Posterior cingulate gyrus (tissue), 11 donors: Measurements from ENCODE around the gene ARHGEF11.

Source experiments
- DNase-seq, 10 donors: peaks; one replicate each; pipeline versions ENCODE4 v3.0.0 to v3.0.0-alpha.2; 2020 to 2021; ENCODE audit warnings: mixed read lengths in 3 of 10
- intact Hi-C: fragments of 100-400 bp; cut with DNase I; formaldehyde crosslinking; loops from one replicate; pipeline ENCODE4 v1.15.1; 2023

Gene ARHGEF11

DNA sequence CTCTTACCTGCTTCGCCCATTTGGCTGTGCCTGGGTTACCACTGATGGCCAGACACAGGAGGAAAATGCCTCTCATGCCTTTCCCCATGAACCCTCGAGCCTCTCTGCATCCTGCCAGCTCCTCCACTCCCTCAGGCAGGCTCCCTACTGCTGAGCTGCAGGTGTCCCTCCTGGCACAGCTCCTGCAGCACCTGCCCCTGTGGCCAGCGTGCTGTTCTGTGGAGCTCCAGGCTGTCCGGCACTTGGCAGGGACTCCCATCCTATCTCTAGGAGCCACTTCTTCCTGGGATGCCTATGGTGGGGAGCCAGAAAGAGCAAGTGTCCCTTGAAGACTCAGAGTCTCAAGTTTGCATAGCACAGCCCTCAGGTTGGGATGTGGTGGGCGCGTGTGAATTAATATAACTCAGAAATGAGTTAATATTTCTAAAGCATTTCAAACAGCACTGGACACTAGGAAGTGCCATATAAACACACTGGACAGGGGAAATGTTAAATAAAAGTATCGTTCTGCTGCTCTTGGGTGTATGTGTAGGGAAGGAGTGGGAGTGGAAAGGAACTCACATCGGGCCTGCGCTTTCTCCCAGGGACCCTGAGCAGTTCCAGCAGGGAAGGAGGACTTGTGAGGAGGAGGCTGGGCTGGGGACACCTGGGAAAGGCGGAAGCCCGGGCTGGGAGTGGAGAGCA, 122.4 kb downstream of the ARHGEF11 start:
- intact Hi-C loops = no loop called here
- DNase-seq = peak in 3 of 10 donors; percentile 29 to 53 (median 48)

DNA sequence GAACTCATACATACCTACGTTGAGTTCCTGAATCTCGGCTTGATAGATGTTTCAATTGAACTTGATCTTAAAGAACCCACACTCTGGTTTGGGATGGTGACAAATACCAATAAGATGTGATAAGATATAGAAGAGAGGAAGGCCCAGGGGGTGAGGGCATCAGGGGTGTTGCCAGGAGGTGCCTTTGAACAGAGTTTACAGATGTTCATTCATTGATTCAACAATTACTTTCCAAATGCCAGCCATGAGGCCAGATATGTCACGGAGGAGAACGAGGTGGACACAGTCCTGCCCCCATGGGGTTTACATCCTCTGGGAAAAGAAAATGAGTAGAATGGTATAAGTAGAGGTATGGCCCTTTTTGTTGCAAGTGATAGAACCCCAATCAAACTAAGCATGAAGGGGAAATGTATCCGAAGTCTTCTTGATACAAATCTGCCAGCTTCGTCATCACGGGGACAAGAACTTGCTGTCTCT, 124.5 kb downstream of the ARHGEF11 start:
- DNase-seq = peak in 1 of 10 donors; percentile 32
- intact Hi-C loops = loop anchor here (2.0 kb wide), 1 partner anchor 28 kb away; the partner anchor contains the start of gene PEAR1

DNA sequence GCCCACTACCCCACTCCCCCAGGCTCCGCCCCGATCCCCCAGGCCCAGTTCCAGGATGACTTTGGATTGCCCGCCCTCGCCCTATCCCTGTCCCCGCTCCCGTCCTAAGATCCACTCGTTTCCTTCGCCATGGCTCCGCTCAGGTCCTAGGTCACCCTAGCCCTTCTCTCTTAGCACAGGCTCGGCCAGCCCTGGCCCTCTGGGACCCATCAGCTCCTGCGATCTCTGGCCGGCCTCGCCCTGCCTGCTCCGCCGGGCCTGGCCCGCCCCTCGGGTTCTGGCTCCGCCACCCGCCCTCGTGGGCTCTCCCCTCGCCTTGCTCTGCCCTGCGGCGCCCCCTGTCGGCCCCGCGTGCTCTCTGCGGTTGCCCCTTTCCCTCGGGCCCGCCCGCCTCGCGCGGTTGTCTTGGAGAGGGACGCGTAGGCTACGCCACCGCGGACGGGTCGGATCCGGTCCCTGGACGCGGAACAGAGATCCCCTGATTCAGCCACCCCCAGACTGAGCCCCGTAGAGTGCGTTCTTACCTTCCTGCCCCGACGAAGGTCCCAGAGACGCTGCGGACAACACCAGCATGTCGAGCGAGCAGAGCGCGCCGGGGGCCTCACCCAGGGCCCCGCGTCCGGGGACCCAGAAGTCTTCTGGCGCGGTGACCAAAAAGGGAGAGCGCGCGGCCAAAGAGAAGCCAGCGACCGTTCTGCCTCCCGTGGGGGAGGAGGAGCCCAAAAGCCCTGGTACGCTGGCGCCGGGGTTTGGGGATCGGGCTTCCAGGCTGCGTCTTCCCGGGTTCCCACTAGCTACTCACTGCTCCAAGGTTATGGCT, 125.1 kb downstream of the ARHGEF11 start, which contains the start of gene LRRC71:
Gene LRRC71, plus strand, starts transcription at position 400 of the 820 bp plus-strand sequence. Its CDS starts 172 bp downstream, at position 572.
- peak in 7 of 10 donors; percentile 38 to 92 (median 55) for DNase-seq
- intact Hi-C loops = loop anchor here (2.0 kb wide), 1 partner anchor 28 kb away; the partner anchor contains the start of gene PEAR1

DNA sequence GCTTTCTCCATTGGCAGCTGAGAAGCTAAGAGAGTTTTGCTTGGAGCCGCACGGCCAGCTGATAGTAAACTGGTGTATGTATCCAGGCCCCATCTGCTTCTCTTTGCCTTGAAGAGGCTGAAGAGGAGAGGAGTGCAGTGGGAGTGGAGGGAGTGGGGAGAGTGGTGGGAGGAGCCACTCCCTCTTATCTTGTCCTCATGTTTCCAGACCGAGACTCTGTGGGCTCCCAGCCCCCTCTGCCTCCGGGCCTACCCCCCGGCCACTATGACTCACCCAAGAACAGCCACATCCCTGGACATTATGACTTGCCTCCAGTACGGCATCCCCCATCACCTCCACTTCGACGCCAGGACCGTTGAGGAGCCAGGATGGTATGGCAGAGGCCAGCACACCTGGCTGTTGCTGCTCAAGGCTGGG, 131.1 kb downstream of the ARHGEF11 start:
- intact Hi-C loops = no loop called here
- peak in 2 of 10 donors; percentile 26 to 59 for DNase-seq

DNA sequence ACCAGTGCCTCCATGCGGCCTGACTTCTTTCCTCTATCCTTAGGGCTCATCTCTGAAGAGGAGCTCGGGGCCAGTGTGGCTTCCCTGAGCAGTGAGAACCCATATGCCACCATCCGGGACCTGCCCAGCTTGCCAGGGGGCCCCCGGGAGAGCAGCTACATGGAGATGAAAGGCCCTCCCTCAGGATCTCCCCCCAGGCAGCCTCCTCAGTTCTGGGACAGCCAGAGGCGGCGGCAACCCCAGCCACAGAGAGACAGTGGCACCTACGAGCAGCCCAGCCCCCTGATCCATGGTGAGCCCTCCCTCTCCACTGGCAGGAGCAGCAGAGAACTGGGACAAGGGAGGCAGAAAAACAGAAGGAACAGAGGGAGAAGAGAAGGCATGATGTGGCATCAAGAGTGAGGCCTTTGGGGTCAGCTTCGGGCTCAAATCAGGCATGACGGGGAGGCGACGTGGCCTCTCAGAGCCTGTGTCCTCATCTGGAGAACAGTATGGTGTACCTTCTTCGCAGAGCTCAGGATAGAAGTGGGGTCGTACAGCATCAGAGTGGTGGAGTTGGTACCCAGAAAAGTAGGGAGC, 131.6 kb downstream of the ARHGEF11 start:
- peak in 2 of 10 donors; percentile 33 to 66 for DNase-seq
- intact Hi-C loops = no loop called here

DNA sequence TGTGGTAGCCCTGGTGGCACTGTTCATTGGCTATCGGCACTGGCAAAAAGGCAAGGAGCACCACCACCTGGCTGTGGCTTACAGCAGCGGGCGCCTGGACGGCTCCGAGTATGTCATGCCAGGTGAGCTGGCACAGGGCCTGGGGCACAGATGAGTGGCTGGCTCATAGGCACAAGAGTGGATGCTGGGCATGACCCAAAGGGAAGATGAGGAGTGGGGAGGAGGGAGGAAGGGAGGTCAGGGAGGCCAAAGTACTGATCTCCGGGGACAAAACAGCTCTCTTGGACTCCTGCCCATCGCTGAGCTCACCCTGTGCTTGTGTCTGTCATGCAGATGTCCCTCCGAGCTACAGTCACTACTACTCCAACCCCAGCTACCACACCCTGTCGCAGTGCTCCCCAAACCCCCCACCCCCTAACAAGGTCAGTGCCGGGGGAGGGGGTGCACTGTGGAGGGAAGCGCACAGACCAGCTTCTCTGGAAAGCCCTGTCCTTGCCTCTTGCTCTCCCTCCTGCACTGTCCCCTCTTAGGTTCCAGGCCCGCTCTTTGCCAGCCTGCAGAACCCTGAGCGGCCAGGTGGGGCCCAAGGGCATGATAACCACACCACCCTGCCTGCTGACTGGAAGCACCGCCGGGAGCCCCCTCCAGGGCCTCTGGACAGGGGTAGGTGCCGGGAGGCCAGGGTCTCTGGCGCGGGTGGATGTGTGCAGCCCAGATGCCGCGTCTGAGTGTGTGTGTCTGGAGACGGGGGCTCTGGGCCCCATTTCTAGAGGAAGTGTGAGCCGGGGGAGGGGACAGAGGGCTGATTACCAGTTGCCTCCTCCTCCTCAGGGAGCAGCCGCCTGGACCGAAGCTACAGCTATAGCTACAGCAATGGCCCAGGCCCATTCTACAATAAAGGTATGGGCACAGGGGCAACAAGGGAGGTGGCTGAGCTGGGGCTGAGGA, 132.4 kb downstream of the ARHGEF11 start:
- peak in 4 of 10 donors; percentile 29 to 78 (median 45) for DNase-seq
- intact Hi-C loops = no loop called here

DNA sequence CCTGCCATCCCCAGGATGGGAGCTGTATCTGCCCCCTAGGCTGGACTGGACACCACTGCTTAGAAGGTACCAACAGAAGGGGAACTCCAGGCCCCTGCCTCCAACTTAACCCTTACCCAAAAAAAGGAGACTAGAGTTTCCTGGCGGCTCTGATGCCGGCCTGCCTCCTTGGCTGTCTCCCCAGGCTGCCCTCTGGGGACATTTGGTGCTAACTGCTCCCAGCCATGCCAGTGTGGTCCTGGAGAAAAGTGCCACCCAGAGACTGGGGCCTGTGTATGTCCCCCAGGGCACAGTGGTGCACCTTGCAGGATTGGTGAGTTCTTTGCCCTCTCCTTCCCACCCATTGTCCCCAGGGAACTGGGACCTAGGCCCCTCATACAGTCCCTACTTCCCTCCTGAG, 133.2 kb downstream of the ARHGEF11 start:
- intact Hi-C loops = no loop called here
- DNase-seq = peak in 1 of 10 donors; percentile 36

DNA sequence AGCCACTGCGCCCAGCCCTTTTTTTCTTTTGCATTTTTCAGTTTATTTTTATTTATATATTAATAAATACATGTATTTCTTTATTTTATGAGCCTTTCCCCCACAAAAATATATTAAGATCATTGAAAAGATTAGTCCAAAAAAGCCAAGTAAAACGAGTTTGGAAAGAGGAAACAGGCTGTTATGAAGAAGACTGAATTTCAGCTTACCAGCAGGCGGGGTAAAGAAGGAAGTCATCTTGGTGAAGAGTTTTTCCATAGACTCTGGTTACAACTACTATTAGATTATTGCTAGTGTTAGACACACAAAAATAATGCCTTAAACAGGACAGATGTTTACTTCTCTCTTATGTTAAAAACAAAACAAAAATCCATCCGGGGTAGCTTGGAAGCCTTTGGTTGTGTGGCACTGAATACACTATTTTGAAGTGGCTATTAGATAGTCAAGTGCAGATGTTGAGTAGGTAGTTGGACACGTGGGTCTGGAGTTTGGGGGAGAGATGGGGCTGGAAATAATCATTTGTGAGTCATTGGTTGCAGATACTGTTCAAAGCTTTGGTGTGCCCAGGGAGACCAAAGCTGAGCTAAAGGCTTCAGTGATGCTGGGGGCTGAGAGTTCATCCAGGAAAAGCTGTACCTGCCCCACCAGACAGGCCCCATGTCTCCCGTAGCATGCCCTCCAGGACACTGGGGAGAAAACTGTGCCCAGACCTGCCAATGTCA, 133.8 kb downstream of the ARHGEF11 start:
- no peak for DNase-seq
- intact Hi-C loops = no loop called here

DNA sequence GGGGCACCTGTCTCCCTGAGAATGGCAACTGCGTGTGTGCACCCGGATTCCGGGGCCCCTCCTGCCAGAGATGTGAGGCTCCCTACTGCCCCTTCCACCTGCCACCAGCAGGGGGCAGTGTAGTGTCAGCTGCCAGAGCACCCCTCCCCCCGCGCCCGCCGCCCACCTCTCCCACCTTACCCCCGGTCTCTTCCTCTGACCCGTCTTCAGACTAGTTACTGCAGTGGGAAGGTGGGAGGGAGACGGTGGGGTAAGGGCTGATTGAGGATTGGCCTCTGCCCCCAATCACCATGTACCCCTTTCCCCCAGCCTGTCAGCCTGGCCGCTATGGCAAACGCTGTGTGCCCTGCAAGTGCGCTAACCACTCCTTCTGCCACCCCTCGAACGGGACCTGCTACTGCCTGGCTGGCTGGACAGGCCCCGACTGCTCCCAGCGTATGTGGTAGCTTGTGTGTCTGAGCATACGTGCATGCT, 135.2 kb downstream of the ARHGEF11 start:
- DNase-seq = peak in 4 of 10 donors; percentile 33 to 85 (median 48)
- intact Hi-C loops = no loop called here

DNA sequence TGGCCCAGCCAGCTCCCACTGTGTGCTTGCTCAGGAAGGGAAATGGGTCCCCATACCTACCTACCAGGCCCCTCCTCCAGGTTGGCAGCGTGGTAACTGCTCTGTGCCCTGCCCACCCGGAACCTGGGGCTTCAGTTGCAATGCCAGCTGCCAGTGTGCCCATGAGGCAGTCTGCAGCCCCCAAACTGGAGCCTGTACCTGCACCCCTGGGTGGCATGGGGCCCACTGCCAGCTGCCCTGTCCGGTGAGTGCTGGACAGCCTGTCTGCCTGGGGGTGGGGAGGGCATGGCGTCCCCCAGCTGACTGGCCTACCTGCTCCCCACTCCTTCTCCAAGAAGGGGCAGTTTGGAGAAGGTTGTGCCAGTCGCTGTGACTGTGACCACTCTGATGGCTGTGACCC, 135.9 kb downstream of the ARHGEF11 start:
- DNase-seq = no peak

DNA sequence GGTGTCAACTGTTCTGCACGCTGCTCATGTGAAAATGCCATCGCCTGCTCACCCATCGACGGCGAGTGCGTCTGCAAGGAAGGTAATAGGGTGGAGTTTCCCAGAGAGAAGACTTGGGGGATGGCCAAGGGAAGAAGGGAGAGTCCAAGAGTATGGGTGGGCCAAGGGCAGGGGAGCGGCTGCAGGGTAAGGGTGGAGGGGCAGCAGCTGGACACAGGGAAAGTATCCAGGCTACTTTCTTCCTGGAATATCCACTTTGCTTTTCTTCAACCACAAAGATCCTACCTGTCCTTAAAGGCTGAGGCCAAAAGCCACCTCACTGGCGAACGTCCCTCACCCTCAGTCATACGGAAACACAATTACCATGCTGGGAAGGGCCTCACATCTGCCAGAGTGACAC, 136.6 kb downstream of the ARHGEF11 start:
- peak in 1 of 10 donors; percentile 63 for DNase-seq
- intact Hi-C loops = no loop called here

More for the DNA sequence above, 135.9 kb downstream of the ARHGEF11 start:
- intact Hi-C loops = no loop called here

DNA sequence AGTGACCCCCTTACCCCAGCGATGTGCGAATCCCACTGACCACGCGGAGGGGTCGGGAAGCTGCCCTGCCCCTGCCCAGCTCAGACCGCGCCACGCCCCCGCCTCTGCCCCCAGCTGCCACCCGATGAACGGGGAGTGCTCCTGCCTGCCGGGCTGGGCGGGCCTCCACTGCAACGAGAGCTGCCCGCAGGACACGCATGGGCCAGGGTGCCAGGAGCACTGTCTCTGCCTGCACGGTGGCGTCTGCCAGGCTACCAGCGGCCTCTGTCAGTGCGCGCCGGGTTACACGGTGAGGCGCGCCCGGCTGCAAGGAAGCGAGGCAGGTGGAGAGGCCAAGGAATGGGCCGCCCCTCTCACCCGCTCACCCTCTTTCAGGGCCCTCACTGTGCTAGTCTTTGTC, 137.0 kb downstream of the ARHGEF11 start:
- peak in 2 of 10 donors; percentile 7 to 80 for DNase-seq
- intact Hi-C loops = no loop called here

DNA sequence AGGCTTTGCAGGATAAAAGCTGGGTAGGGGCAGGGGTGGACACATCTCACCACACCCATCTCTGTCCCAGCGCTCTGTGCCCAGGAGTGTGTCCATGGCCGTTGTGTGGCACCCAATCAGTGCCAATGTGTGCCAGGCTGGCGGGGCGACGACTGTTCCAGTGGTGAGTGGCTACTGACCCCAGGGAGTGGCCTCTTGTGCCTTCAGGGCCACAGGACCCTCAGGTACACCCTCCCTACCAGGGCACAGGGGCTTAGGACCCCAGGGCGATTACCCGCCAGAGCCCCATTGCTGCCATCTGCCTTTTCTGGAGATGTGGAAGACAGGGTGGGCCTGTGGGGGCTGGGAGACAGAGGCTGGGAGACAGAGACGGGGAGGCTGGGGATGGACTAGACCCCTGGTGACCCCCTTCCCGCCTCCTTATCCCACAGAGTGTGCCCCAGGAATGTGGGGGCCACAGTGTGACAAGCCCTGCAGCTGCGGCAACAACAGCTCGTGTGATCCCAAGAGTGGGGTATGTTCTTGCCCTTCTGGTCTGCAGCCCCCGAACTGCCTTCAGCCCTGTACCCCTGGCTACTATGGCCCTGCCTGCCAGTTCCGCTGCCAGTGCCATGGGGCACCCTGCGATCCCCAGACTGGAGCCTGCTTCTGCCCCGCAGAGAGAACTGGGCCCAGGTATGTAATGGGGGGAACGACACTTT, 139.2 kb downstream of the ARHGEF11 start:
- DNase-seq = peak in 3 of 10 donors; percentile 24 to 57 (median 55)
- intact Hi-C loops = no loop called here

DNA sequence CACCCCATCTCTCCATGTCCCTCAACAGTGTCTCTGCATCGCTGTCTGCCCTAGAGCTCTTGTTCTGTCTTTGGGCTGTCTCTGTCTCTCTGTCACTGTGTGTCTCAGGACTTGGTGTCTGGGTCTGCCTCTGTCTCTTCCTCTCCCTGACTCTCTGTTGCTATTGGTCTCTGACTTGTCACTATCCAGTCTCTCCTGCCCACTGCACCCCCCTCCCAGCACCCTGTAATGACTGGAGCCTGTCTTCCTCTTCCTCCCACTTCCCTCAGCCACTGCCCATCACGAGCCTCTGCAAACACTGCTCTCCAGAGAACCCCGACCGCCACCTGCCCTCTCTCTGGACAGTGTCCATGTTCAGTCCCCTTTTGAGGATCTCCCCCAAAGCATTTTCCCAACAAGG, 139.9 kb downstream of the ARHGEF11 start:
- intact Hi-C loops = no loop called here
- peak in 2 of 10 donors; percentile 15 to 39 for DNase-seq

DNA sequence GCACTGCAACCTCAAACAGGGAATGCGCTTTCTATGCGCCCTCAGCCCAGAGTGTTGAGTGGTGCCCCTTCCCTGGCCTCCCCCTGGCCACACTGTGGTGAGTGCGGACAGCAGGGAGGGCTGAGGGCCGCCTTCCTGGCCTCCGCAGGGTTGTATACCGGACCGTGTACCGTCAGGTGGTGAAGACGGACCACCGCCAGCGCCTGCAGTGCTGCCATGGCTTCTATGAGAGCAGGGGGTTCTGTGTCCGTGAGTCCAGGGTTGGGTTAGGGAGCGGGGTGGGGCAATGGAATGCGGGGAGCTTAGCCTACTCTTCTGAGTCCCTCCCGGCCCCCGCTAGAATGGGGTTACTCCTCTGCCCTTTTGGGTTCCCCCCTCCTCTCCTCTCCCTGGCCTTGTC, 140.4 kb downstream of the ARHGEF11 start:
- DNase-seq = peak in 2 of 10 donors; percentile 54 to 61
- intact Hi-C loops = no loop called here

DNA sequence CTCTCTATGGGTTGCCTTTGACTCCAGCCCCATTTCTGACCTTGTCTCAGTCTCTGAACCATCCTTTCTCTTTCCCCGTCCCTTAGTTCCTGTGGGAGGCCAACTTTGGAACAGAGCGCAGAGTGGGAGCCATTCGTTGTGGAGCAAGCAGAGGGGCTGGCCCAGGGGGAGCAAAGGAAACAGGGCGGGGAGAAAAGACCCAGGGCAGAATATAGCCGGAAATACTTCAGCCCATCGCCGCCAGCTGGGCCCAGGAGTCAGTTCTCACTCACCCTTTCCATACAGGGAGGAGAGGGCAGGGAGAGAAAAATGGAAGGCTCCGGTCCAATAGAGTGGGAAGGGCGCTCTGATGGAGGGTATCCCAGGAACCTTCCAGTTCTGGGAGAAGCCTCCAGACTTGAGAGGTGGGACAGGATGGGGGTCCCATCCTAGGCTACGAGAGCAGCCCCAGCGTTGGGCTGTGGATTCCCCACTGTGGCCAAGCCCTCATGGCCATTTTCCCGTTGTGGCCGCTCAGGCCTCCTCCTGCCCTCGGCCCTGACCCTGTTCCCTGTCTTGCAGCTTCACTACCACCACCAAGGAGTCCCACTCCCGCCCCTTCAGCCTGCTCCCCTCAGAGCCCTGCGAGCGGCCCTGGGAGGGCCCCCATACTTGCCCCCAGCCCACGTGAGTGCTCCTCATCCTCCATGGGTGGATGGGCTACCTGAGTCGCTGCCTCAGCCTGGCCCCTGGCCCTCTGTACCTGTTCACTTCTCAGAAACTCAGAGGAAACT, 141.2 kb downstream of the ARHGEF11 start:
- peak in 2 of 10 donors; percentile 35 to 75 for DNase-seq
- intact Hi-C loops = no loop called here

DNA sequence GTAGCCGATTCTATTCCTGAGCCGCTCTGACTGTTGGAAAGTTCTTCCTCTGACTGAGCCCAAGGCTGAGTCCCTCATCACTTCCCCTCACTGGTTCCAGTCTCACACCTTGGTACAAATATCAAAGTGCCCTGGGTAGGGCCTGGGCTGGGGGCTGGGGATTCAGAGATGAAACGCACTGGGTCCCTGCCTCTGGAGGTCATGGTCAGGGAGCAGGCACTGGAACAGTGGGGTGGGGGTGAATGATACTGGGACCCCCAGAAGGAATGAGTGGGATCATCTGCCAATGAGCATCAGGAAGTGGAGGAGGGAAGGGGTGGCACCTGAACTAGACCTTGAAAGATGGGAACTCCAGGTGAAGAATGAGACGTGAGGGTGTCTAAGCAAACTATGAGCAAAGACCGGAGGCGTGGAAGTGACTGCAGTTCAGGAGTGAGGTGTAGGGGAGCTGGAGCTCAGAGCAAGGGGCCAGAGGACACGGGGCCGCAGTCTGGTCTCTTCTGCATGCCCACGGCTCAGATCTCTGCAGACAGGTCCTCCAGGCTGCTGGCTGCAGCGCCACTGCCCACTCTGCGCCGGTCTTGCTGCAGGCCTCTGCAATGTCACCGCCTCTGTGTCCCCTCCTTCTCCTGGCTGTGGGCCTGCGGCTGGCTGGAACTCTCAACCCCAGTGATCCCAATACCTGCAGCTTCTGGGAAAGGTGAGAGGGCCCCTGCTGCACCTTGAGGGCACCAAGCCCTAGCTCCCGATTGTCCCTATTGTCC, 142.0 kb downstream of the ARHGEF11 start:
- intact Hi-C loops = no loop called here
- DNase-seq = peak in 3 of 10 donors; percentile 54 to 79 (median 59)
